NCI-H446 (cell line): ENCODE data around the gene LBHD2.
"Not testable (repeated sequence)": the region's sequence is repeated elsewhere in the genome, so short reads cannot be mapped to it uniquely, and the experiment has no call there.

Experiments
- DNase-seq, 2 experiments: peaks; one replicate each; lab custom pipeline; 2025; lab: John Stamatoyannopoulos, UW

Gene LBHD2

DNA sequence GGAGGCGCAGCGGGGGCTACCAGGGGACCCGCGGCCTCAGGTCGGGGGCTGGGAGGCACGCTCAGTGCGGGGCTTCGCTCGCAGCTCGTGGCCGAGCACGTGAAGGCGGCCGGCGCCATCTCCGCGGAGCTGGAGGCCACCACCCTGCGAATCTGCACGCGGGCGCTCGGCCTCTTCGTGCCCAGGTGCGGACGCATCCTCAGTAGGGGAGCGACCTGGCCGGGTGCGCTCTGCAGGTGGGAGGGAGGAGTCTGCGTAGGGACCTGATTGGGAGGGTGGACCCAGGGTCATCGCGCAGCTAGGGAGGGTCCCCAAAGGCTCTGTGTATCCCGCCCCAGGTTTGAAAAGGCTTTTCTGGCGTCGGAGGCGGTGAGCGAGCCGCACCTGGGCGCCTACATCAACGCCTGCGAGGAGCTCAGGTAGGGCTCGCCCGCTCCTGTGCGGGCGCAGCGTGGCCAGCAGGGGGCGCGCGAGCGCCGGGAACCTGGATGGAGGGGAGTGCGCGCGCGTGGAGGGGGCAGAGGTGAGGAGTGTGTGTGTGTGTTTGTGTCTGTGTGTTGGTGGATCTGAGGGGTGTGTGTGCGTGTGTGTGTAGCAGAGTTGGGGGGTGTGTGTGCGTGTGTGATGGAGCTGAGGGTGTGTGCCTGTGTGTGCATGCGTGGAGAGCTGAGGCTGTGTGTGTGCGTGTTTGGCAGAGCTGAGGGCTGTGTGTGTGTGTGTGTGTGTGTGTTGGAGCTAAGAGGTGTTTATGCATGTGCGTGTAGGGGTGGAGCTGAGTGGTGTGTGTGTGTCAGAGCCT lies 20.8 kb downstream of the LBHD2 start:
- peak in 1 of 2 experiments; percentile 42 for DNase-seq

DNA sequence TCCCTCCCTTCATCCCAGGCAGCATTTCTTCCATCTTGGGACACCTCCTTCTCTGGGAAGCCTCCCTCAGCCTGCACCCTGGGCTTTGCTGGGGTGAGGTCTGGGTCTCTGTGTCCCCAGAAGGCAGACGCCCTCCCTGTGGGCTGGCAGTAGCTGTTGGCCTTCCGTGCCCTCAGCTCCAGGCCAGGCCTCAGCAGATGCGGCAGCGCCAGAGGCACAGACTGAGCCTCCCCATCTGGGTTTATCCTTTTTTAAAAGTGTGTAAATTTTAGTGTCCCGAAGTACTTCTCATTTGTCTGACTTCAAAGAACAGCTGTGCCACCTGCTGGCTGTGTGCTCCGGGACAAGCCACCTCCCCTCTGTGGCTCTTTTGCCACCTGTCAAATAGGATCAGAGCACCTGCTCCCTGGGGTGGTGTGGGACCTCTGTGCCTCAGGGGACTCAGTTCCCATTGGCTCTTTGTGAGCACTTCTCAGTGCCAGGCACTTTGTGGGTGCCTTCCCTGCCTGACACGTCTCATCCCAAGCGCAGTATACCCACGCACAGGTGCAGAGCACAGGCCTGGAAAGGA lies 21.7 kb downstream of the LBHD2 start:
- no peak for DNase-seq

DNA sequence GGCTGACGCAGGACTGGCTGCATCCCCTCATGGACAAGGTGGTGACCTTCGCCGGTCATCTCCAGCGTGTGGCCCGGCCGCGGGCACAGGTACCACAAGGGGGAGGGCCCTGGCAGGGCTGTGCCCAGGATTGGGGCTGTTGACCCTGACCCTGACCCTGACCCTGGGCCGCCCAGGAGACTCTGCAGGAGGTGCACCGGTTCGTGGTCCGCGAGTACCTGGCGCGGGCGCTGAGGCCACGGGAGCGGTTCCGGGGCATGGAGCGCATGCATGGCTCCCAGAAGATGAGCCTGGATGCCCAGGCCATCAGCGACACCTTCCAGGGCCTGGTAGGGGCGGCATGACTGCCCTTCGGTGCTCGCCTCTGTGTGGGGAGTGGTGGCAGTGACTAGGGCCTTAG lies 23.4 kb downstream of the LBHD2 start:
- DNase-seq, result no peak

DNA sequence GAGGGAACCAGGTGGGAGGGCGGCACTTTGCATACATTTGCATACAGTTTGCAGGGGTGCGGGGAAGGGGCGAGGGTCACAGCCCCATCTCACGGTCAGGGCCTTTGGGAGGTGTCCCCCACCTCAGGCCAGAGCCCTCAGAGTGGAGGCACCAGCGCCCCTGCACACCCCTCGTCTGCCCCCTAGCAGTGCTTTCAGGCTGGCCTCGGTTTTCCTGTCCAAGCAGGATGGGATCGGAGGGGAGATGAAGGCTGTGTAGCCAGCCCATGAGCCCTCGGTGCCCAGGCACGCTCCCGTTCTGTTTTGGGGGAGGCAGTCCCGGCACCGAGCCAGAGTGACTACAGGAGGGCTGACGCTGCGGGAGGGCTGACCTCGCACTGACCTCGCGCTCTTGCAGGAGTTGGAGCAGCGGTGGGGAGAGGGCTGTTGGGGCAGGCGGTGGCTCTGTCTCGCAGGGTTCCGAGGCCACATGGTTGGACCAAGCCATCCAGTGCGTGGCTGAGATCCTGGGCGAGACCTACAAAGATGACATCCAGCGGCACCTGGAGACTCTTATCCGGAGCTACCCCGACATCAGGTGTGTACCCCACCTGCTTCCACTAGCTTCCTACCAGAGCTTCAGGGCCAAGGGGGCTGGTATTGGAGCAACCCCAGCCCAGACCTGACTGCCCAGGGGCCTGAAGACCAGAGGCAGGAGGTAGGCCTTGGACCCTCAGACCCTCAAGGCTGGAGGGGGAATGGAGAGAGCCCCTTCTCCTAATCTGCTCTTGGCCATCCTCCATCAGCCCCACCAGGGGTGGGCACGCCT lies 24.1 kb downstream of the LBHD2 start:
- no peak for DNase-seq

DNA sequence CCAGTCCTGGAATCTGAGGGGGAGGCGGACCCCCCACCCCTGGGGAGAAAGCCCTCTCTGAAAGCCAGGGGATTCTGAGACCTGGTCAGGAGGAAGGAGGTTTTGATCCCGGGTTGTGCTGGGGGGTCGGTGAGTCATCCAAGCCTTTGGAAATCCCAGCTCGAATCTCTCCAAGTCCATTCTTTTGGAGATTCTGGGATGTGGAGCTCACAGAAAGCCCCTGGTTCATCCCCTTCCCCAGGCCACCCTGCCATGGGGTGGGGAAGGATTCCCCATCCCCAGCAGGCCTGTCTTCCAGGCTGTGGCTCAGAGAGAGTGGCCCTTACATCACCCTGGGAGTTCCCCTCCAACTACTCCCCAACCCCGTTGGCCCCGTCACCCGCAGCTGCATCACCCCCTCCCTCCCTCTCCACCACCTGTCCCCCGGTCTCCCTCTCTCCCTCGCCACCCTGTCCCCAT lies 24.8 kb downstream of the LBHD2 start:
- DNase-seq, result no peak

DNA sequence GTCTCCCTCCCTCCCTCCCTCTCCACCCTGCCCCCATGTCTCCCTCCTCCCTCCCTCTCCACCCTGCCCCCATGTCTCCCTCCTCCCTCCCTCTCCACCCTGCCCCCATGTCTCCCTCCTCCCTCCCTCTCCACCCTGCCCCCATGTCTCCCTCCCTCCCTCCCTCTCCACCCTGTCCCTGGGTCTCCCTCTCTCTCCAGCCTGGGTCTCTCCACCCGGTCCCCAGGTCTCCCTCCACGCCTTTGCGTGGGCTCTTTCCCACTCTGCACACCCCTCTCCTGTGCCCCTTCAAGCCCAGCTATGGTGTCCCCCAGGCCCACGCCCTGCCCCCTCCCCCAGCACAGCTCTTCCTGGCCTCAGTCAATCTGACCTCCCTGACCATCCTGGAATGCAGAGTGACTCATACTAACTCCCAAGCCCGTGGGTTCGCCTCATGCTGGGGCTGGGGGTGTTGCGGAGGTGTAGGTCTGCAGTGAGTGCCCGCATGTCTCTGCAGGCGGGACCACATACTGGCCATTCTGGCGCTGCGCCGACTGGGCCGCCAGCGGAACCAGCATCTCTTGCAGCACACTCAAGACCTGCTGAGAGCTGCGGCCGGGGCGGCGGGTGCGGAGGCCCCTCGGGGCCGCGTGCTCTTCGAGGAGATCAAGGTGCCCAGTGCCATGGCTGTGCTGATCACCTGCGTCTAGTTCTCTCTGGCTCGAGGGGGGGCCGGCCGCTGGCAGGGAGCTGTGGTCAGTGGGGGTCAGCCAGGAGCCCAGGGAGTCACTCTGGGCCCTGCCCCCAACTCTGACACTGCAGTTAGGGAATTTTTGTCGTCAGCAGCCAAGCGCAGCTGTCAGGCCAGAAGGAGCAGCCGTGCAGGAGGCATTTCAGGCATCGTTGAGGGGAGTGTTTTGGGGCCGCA lies 25.8 kb downstream of the LBHD2 start:
- no peak for DNase-seq

DNA sequence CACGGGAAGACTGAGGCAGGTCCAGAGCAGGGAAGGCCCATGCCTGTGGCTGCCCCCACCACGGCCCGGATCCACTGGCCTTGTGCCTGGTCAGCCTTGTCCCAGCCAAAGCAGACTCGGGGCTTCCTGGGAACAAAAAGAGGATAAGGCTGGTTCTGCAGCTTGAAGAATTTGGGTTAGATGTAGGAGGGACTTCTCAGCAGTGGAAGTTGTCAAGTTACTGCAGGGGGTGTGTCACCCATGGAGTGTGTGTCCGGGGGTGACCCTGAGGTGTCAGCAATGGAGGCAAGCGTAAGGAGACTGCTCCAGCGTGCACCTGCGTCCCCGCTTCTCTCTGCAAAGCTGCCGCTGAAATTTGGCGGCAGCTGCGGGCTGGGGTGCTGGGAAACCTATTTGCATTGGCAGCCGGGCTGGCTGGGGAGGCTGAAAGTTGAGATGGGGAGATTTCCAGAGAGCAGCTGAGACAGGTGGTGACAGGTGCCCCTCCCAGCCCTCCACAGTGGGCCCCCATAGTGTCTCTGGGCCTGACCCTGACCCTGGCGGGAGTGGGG lies 26.7 kb downstream of the LBHD2 start:
- DNase-seq, result no peak

DNA sequence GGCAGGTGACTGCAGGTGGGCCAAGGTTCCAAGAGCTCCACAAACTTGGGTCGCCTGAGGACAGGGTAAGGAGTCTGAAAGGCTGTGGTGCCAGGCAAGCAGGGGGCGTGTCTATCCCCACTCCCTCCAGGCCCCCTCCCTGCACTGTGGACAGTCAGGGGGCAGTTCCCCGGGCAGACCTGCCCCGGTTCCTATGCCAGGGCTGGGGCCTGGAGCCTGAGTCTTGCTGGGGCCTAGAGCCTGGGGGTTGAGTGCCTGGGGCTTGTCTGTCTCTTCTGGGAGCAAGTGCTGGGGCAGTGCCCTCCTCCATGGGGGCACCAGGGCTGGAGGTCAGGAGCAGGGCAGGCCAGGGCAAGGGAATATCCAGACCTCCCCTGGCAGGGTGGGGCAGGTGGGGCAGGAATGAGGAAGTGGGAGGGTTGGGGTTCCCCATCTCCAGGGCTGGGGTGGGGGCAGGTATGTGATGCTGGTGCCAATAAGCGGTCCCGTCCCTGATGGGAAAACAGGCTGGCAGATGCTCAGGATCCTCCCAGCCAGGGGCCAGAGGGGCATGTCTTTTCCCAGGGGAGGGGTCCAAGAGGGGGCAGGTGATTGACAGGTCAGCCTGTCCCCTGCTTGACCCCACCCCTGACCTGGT lies 27.3 kb downstream of the LBHD2 start:
- no peak for DNase-seq

DNA sequence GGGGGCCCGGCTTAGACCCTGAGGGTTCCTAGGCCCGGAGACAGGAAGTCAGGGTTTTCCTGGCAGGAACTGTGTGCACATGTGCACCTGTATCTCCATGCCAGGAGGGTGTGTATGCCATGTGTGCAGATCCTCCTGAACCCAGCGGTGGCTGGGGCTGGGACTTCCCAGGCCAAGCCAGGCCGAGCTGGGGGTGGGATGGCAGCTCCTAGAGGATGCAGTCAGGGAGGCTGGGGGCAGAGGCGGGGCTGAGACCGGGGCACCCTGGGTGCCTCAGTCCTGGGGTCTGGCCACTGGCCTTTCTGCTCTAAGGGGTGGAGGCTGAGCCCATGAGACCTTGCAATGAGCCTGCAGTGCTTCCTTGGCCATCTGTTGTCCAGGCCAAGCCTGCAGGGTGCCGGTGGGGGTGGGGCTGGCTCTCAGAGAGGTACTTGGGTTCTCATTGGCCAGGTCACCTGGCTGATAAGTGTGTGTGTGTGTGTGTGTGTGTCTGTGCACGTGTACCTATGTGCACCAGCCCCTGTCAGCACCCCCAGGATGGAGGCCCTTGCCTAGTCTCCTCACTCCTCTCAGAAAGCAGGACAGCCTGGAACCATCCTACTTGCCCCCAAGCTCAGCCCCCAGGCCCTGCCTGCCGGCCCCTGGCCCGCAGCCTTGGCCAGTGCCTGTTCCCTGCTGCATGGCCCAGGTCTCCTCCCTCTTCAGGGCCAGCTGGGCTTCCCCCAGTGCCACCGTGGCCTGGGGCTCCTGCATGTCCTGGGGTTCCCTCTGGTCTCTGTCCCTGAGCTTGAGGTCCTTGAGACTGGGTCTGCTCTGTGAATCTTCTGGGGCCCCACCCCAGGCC lies 28.6 kb downstream of the LBHD2 start:
- DNase-seq, result no peak

DNA sequence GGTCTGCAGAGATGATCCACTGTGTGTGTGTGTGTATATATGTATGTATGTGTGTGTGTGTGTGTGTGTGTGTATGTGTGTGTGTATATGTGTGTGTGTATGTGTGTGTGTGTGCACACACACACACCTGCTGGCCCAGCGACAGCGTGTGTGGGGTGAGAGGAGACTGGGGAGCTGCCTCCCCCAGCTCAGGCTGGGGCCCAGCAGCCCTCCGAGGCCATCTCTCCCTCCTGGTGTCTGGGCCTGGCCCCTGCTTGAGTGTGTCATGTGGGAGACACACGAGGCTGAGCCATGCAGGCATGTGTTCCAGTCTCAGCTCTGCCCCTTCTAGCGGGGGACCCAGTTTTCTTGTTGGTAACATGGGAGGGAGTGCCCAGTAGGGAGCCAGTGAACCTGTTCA lies 29.3 kb downstream of the LBHD2 start:
- DNase-seq, result no peak

DNA sequence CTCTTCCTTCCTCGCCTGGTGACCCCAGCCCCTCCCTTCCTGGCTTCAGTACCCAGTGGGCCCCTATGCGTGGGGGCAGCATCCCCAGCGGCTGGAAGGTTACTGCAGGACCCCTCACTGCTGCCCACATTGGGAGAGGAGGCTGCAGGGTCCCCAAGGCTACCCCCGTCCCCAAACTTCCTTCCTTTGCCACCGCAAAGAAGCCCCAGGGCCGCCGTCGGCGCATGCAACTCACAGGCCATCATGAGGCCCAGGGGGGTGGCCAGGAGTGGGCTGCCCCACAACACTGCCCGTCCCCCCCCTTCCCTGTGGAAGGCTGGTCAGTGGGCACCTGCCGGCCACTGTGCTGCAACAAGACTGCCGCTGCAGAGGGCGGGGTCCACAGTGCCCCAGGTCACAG lies 29.8 kb downstream of the LBHD2 start:
- DNase-seq, result no peak

DNA sequence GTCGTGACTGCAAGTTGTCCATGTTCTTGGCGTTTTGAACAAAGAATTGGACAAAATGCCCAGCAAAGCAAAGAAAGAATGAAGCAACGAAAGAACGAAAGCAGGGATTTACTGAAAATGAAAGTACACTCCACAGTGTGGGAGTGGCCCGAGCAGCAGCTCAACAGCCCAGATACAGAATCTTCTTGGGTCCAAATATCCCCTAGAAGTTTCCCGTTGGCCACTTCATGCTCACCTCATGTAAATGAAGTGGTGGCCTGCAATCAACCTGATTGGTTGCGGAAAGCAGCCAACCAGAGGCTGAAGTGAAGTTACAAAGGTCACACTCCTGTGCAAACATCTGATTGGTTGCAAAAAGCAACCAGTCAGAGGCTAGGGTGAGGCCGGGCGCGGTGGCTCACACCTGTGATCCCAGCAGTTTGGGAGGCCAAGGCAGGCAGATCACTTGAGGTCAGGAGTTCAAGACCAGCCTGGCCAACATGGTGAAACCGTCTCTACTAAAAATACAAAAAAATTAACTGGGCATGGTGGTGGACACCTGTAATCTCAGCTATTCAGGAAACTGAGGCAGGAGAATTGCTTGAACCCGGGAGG lies 31.2 kb downstream of the LBHD2 start:
- not testable (repeated sequence) for DNase-seq

DNA sequence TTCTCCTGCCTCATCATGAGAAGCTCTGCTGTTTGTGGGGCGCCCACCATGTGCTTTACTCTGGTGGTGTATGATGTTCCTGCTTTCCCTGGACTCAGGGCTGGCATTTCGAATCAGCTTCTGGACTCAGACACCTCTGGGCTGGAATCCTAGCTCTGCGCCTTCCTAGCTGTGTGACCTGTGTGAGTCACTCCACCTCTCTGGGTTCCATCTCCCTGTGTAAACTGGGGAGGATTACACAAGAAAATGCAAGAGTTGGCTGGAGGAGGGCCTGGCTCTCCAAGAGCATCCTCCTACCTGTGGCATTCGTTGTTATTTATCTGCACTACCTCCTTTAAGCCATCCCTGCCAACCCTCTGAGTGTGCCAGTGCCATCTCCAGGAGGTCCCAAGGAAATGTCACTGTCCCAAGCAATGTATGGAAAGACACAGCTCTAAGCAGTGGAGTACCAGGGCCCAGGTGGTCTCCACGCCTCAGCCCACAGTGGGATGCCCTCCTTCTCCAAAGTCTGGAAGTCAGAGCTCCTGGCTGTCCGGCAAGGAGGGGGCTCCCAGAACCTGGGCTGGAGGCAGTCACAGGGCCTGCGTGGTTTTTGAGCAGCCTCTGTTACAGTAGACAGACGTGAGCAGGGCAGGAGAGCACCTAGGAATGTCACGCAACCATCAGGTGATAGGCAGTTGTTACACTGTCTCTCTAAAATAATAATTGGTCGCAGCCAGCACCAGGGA lies 32.0 kb downstream of the LBHD2 start:
- no peak for DNase-seq

DNA sequence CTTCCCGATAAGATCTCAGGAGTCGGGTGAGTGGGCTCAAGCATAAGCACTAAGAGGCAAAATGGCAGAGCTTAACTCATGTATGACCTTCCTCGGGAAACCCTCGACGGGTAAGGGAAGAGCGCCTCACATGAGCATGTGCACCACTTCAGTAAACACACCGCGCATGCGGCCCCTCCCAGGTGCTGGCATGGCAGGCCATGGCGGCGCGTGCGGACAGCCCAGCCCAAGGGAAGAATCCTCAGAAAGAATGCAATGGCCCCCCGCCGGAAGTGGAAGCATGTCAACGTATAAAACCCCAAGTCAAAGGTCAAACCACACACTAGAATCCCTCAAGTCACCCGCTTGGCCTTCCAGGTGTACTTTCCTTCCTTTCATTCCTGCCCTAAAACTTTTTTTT lies 32.6 kb downstream of the LBHD2 start:
- no peak for DNase-seq

DNA sequence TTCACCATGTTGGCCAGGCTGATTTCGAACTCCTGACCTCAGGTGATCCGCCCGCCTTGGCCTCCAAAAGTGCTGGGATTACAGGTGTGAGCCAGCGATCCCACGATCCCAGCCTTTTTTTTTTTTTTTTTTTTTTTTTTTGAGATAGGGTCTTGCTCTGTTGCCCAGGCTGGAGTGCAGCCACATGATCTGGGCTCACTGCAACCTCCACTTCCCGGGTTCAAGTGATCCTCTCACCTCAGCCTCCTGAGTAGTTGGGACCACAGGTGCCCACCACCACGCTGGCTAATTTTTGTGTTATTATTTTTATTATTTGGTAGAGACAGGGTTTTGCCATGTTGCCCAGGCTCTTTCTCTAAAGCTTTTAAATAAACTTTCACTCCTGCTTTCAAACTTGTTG lies 33.5 kb downstream of the LBHD2 start:
- not testable (repeated sequence) for DNase-seq

DNA sequence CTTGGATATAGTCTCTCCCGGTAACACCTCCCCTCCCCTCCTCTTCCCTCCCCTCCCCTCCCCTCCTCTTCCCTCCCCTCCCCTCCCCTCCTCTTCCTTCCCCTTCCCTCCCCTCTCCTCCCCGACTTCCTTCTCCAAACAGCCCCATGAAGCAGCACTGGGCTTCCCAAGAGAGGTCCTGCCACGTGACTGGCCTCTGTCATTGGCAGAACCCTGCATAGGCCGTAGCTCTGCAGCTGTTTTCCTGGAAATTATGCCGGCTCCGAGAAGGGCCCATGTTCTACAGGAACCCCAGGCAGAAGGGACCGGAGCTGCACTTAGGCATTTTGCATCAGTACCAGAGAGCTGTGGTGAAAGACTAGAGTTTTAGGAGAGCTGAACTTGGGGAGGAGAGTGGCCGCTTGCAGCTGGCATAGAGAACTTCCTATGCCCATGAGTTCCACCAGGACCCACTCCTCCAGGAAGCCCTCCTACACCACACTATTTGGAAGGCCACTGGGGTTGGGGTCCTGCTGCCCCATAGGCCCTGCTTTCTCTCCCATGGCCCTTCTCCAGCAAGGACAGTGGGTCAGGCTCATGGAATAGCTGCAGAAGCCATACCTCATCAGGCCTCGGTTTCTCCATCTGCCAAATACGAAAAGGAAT lies 34.1 kb downstream of the LBHD2 start:
- DNase-seq, result no peak

DNA sequence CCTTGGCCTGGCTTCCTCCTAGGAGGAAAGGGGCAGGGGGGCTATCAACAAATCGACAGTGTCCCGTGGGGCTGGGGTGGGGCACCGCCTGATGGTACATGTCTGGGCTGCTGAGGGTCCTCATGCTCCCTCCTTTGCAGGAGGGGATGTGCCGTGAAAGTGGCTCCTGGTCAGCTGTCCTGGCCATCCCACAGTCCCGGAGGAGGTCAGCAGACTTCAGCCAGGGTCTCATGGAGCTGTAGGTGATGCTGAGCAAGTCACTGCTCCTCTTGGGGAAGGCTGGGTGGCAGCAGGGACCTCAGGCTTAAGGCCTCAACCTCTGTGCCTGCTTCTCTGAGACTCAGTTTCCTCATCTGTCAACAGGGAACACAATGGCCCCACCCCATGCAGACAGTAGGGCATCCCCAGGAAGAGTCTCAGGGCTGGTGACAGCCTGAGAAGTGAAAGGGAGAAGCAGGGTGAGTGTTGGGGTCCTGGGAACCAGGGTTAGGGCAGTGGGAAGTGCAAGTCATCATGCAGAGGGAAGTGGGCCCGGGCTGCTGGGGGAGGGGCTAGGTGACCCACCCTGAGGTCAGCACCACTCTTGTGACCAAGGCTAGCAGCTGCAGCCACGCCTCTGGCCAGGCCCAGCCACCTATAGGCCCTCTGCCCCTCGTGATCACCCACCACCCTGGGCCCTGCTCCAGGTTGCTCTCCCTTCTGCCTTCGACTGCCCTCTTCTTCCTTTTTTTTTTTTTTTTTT lies 34.8 kb downstream of the LBHD2 start:
- DNase-seq, result no peak

DNA sequence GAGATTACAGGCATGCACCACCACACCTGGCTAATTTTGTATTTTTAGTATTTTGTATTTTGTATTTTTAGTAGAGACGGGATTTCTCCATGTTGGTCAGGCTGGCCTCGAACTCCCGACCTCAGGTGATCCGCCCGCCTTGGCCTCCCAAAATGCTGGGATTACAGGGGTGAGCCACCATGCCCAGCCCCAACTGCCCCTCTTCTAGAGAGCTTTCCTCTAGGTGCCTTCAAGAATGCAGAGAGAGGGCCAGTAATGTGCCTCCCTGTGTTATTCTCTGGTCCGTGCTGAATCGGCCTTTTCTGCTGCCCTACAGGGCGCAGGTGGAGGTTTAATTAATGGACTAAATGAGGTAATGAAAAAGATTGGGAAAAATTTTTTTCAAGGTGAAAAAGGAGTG lies 35.5 kb downstream of the LBHD2 start:
- not testable (repeated sequence) for DNase-seq
